ENCODE measurements around the gene NR4A1.
A peak's percentile ranks its signal among the peaks of the same experiment; 100 is the strongest.

The NR4A1 gene

DNA sequence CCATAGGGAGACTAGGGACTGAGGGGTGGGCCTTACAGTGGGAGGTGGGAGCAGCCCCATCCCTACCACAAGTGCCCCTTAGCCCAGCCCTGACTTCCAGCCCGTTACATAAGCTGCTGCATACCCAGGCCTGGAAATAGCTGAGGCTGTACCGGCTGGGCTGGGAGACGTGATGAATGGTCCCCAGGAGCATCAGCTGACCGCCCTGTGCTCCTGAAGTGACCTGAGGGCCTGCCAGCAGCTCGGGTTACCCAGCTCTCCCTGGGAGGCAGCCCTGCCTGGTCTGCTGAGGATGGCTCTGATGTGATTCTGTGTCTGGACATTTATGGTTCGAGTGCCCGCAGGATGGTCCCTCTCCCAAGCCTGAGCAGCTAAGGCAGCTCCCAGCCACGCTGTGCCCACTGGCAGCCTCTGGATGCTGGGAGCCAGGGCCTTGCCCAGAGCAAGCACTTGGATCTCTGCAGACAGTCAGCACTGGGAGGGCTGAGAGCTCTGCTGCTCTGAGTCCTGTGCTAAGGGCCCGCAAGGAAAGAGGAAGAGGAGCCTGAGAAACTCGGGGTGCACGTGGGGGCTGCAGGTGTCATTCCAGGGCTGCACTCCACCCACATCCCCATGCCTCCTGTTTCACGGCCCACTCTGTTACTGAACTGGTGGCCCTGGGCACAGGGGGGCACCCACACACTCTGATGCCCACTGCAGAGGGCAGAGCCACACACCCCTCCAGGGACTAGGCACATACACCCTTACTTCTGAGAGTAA lies 24.0 kb upstream of the NR4A1 start:
- TF ChIP-seq ZNF274 (IDR thresholded peaks at IDR 0.05; ENCODE audit: low read depth, low read length) (no peak), YY1 (IDR thresholded peaks at IDR 0.05; ENCODE audit: insufficient read depth, insufficient read length) (no peak), SUZ12 (IDR thresholded peaks at IDR 0.05; ENCODE audit: extremely low read depth, insufficient read depth, insufficient read length) (no peak)
- Histone ChIP-seq H3K36me3 (ENCODE audit: insufficient read depth, insufficient read length, low read length) (no peaks in the 10 kb centered on the region), H3K4me1 (ENCODE audit: insufficient read depth, insufficient read length) (peaks cover 26% of the 10 kb centered on the region), H3K9ac (ENCODE audit: insufficient read length, low read depth) (peak overlapping the region; percentile 34), H3K27me3 (ENCODE audit: insufficient read depth, insufficient read length) (peaks cover 21% of the 10 kb centered on the region), H3K9me3 (ENCODE audit: insufficient read depth, low read length) (no peaks in the 10 kb centered on the region), H3K4me3 (ENCODE audit: insufficient read length, low read depth) (no peak overlapping the region)
- DNase-seq (ENCODE audit: low read depth, low spot score) = no peak

DNA sequence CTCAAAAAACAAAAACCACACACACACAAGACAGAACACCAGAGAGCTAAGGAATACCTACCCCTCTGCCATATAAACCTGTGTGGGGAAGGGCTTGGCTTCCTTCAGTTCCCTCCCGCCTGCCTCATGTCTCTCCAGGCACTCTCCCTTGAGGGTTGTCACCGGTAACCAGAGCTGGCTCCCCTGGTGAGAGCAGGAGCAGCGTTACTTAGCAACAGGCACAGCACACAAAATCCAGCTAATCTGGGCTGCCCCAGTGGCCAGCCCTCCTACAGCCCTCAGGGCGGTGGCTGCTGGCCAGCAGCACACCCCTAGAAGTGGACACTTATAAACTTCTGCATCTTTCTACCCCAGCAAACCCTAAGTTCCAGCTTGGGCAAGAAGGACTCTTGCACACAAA lies 21.6 kb upstream of the NR4A1 start:
- H3K27me3 ChIP-seq (ENCODE audit: insufficient read depth, insufficient read length) = peaks cover 21% of the 10 kb centered on the region
- peak overlapping the region; percentile 45 for H3K9ac ChIP-seq (ENCODE audit: insufficient read length, low read depth)
- H3K9me3 ChIP-seq (ENCODE audit: insufficient read depth, low read length) = no peaks in the 10 kb centered on the region
- DNase-seq (ENCODE audit: low read depth, low spot score) = peak; percentile 76
- H3K36me3 ChIP-seq (ENCODE audit: insufficient read depth, insufficient read length, low read length) = no peaks in the 10 kb centered on the region
- H3K4me3 ChIP-seq (ENCODE audit: insufficient read length, low read depth) = no peak overlapping the region
- TF ChIP-seq YY1 (IDR thresholded peaks at IDR 0.05; ENCODE audit: insufficient read depth, insufficient read length) = no peak
- TF ChIP-seq ZNF274 (IDR thresholded peaks at IDR 0.05; ENCODE audit: low read depth, low read length) = no peak
- TF ChIP-seq SUZ12 (IDR thresholded peaks at IDR 0.05; ENCODE audit: extremely low read depth, insufficient read depth, insufficient read length) = no peak
- H3K4me1 ChIP-seq (ENCODE audit: insufficient read depth, insufficient read length) = peaks cover 28% of the 10 kb centered on the region

- Histone ChIP-seq H3K9ac (ENCODE audit: insufficient read length, low read depth) (no peak overlapping the region), H3K36me3 (ENCODE audit: insufficient read depth, insufficient read length, low read length) (no peaks in the 10 kb centered on the region), H3K4me3 (ENCODE audit: insufficient read length, low read depth) (no peak overlapping the region), H3K9me3 (ENCODE audit: insufficient read depth, low read length) (no peaks in the 10 kb centered on the region), H3K27me3 (ENCODE audit: insufficient read depth, insufficient read length) (peaks cover 40% of the 10 kb centered on the region), H3K4me1 (ENCODE audit: insufficient read depth, insufficient read length) (peaks cover 22% of the 10 kb centered on the region)
- DNase-seq (ENCODE audit: low read depth, low spot score) = no peak
- TF ChIP-seq ZNF274 (IDR thresholded peaks at IDR 0.05; ENCODE audit: low read depth, low read length) = no peak
- TF ChIP-seq YY1 (IDR thresholded peaks at IDR 0.05; ENCODE audit: insufficient read depth, insufficient read length) = no peak
- no peak for TF ChIP-seq SUZ12 (IDR thresholded peaks at IDR 0.05; ENCODE audit: extremely low read depth, insufficient read depth, insufficient read length)
Measured at GRCh38 chr12:52032446-52032803, 18.8 kb upstream of the NR4A1 start.

- H3K36me3 ChIP-seq (ENCODE audit: insufficient read depth, insufficient read length, low read length) = no peaks in the 10 kb centered on the region
- H3K27me3 ChIP-seq (ENCODE audit: insufficient read depth, insufficient read length) = peaks cover 40% of the 10 kb centered on the region
- peak; percentile 94 for DNase-seq (ENCODE audit: low read depth, low spot score)
- H3K9me3 ChIP-seq (ENCODE audit: insufficient read depth, low read length) = no peaks in the 10 kb centered on the region
- peaks cover 20% of the 10 kb centered on the region for H3K4me1 ChIP-seq (ENCODE audit: insufficient read depth, insufficient read length)
- no peak for TF ChIP-seq SUZ12 (IDR thresholded peaks at IDR 0.05; ENCODE audit: extremely low read depth, insufficient read depth, insufficient read length)
- TF ChIP-seq ZNF274 (IDR thresholded peaks at IDR 0.05; ENCODE audit: low read depth, low read length) = no peak
- TF ChIP-seq YY1 (IDR thresholded peaks at IDR 0.05; ENCODE audit: insufficient read depth, insufficient read length) = no peak
- H3K9ac ChIP-seq (ENCODE audit: insufficient read length, low read depth) = peak overlapping the region; percentile 63
- H3K4me3 ChIP-seq (ENCODE audit: insufficient read length, low read depth) = peak overlapping the region; percentile 13
Measured at GRCh38 chr12:52032804-52033445, 18.3 kb upstream of the NR4A1 start.

DNA sequence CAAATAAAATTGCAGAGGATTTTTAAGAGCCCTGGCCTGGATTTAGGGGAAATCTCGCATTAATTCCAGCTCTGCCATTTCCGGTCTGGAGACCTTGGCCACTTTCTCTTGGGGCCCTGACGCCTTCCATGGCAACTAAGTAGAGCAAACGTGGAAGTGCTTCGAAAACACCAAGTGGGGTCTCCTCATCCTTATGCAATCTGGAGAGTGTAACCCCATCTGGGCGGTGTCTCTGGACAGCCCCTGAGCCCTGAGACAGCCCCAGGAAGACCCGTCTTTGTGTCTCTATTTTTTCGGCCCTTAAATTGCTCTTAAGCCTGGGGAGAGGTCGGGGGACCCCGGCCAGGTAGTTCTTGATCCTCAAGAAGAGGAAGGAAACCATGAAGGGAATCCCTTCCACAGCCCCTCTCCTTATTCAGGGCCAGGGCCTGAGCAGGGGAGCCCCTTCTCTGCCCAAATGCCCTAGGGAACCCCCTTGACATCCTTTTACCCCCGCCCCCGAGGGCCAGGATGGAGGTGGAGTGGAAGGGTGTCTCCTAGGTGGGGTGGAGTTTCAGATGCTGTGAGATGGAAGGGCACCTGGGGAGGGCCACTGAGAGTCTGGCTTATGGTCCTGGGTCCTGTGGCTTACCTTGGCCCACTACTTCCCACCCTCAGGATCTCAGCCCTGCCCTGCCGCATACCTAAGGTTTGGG lies 17.6 kb upstream of the NR4A1 start:
- H3K4me3 ChIP-seq (ENCODE audit: insufficient read length, low read depth) = peak overlapping the region; percentile 13
- H3K9me3 ChIP-seq (ENCODE audit: insufficient read depth, low read length) = no peaks in the 10 kb centered on the region
- DNase-seq (ENCODE audit: low read depth, low spot score) = no peak
- peak overlapping the region; percentile 63 for H3K9ac ChIP-seq (ENCODE audit: insufficient read length, low read depth)
- H3K4me1 ChIP-seq (ENCODE audit: insufficient read depth, insufficient read length) = peaks cover 23% of the 10 kb centered on the region
- TF ChIP-seq YY1 (IDR thresholded peaks at IDR 0.05; ENCODE audit: insufficient read depth, insufficient read length) (no peak), SUZ12 (IDR thresholded peaks at IDR 0.05; ENCODE audit: extremely low read depth, insufficient read depth, insufficient read length) (no peak), ZNF274 (IDR thresholded peaks at IDR 0.05; ENCODE audit: low read depth, low read length) (no peak)
- H3K27me3 ChIP-seq (ENCODE audit: insufficient read depth, insufficient read length) = peaks cover 42% of the 10 kb centered on the region
- no peaks in the 10 kb centered on the region for H3K36me3 ChIP-seq (ENCODE audit: insufficient read depth, insufficient read length, low read length)

DNA sequence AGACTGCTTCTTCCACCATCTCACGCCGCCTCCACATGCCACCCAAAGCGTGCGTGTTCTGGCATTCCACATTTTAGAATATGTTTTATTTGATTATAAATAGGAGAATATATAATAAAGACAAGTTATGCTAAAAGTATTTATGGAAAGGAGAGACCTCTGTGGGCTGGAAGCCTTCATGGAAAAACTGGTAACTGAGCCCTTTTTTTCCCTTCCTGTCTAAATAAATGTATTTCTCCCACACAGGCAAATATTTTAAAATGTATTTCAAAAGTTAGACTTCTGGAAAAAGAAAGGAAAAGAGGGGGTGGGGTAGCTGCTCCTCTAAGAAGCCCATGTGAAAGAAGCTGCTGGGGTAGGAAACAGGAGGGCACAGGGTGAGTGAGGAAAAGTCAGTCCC lies 16.1 kb upstream of the NR4A1 start:
- Histone ChIP-seq H3K36me3 (ENCODE audit: insufficient read depth, insufficient read length, low read length) (no peaks in the 10 kb centered on the region), H3K9me3 (ENCODE audit: insufficient read depth, low read length) (no peaks in the 10 kb centered on the region), H3K4me1 (ENCODE audit: insufficient read depth, insufficient read length) (peaks cover 21% of the 10 kb centered on the region), H3K27me3 (ENCODE audit: insufficient read depth, insufficient read length) (peaks cover 42% of the 10 kb centered on the region), H3K4me3 (ENCODE audit: insufficient read length, low read depth) (no peak overlapping the region), H3K9ac (ENCODE audit: insufficient read length, low read depth) (no peak overlapping the region)
- TF ChIP-seq YY1 (IDR thresholded peaks at IDR 0.05; ENCODE audit: insufficient read depth, insufficient read length) = no peak
- no peak for TF ChIP-seq SUZ12 (IDR thresholded peaks at IDR 0.05; ENCODE audit: extremely low read depth, insufficient read depth, insufficient read length)
- TF ChIP-seq ZNF274 (IDR thresholded peaks at IDR 0.05; ENCODE audit: low read depth, low read length) = no peak
- DNase-seq (ENCODE audit: low read depth, low spot score) = no peak

DNA sequence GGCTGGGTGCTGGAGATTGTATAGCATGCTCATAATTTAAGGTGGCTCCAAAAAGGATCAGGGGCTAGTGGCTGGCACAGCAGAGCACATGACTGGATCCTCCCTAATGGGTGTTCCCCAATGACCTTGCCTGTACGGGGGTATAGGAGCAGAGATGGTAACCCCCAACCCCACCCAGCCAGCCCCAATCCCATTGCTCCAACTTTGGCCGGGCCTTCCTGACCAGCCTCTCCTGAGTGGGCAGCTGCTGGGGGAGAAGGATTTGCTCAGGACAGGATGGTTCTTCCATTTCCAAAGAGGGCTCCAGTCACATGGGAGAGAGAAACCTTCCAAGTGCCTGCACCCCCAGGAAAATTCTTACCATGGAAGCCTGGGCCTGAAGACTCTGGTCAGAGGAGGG lies 15.3 kb upstream of the NR4A1 start:
- Histone ChIP-seq H3K27me3 (ENCODE audit: insufficient read depth, insufficient read length) (peaks cover 42% of the 10 kb centered on the region), H3K36me3 (ENCODE audit: insufficient read depth, insufficient read length, low read length) (no peaks in the 10 kb centered on the region), H3K9ac (ENCODE audit: insufficient read length, low read depth) (no peak overlapping the region), H3K4me1 (ENCODE audit: insufficient read depth, insufficient read length) (peaks cover 19% of the 10 kb centered on the region), H3K4me3 (ENCODE audit: insufficient read length, low read depth) (no peak overlapping the region), H3K9me3 (ENCODE audit: insufficient read depth, low read length) (no peaks in the 10 kb centered on the region)
- no peak for TF ChIP-seq YY1 (IDR thresholded peaks at IDR 0.05; ENCODE audit: insufficient read depth, insufficient read length)
- TF ChIP-seq SUZ12 (IDR thresholded peaks at IDR 0.05; ENCODE audit: extremely low read depth, insufficient read depth, insufficient read length) = no peak
- TF ChIP-seq ZNF274 (IDR thresholded peaks at IDR 0.05; ENCODE audit: low read depth, low read length) = no peak
- DNase-seq (ENCODE audit: low read depth, low spot score) = no peak

Measured in NT2/D1 (cell line).